Panc1 (cell line): ENCODE results near the gene DHH.

Experiments used
- CTCF ChIP-seq: fragments of 450-650 bp; IDR thresholded peaks from 2 replicates; pipeline ENCODE4 v1.5.1; 2017; ENCODE audit warnings: mild to moderate bottlenecking
- POLR2AphosphoS5 ChIP-seq: IDR thresholded peaks from 2 replicates; pipeline ENCODE4 v1.6.1; 2012; ENCODE audit warnings: mild to moderate bottlenecking, low read depth, low read length, moderate library complexity

DNA sequence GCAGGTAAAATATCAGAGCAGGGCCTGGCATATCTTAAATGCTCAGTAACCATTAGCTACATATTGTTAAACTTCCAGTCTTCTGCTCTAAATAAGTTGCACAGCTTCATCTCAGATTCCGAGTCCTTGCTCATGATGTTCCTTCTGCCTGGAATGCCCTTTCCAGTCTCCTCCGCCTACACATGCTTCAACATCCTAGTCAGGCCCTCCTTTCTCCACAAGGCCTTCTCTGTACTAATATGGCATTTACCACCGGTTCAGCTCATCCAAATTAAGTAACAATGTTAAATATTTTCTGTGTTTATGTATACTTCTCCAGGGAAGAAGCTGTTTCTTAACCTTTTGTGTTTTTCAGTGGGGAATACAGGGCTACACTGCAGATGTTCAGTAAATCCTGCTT is 8.5 kb downstream of the DHH start:
- no peak for TF ChIP-seq CTCF
- no peak for TF ChIP-seq POLR2AphosphoS5
